GM21786 (cell line): ENCODE results near the gene NR6A1.

ENCODE experiments used
- ATAC-seq: cut with Tn5 transposase; IDR thresholded peaks from one replicate; pipeline ENCODE4 v1.9.1; 2021; ENCODE audit not compliant: unreplicated experiment

Gene NR6A1

DNA sequence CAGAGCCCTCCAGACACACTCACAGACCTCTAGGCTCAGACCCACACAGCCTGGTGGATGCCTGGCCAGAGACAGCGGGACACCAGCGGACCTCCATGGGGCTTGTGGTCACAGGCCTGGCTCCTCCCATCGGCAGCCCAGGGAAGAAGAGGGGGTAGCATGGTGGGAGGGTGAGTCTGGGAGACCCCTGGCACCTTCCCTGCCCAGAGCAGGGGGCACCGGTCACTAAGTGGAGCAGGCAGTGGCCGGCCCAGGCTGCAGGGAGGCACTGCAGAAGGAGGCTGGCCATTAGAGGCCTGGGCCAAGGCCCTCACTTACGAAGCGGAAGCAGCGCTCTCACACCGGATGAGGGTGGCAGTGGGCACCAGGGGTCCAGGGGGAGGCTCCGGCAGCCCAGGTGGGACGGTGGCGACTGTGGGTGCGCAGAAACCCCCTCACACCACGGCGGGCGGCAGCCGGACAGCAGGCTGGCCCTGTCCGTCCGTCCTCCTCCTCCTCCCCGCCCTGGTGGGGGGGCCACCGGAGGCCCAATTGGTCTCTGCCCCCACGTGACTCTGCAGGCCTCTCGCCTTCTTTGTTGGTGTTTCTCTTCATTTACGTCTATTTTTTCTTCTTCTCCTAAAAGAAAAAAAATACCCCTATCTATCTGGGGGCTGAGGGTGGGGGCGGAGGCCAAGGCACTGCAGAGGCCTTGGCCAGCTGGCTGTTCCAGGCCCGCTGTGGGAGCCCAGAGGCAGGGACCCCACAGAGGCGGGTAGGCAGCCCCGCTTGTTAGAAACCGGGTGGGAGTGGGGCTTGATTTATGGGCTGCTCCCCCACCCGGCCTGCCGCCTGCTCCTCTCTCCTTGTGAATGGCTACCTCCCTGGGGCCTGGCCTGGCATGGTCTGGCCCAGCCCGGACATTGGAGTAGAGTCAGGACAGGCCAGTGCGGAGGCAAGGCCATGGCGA, 263.9 kb downstream of the NR6A1 start, which contains the start of gene NR5A1:
Gene NR5A1 (minus strand): TSS at position 469 of the 949 bp plus-strand sequence. CDS start 4,004 bp downstream, outside the sequence.
- no peak for ATAC-seq

DNA sequence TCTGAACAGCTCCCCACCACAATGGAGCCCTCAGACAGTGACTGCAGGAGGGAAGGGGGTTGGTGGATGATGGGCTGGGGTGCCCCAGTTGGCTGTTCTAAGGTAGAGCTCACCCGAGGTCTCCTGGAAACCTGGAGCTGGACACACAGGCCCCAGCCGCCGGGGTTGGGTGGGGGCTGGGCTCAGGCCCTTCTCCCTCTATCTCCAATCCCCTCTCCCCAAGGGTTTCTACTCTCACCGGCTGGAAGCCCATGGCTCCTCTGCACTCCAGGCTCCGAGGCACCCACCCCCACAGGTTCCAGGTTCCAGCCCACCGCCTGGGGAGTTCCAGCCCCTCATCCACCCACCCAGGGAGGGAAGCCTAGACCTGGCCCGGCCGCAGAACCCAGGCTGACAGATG, 264.7 kb downstream of the NR6A1 start:
- no peak for ATAC-seq

DNA sequence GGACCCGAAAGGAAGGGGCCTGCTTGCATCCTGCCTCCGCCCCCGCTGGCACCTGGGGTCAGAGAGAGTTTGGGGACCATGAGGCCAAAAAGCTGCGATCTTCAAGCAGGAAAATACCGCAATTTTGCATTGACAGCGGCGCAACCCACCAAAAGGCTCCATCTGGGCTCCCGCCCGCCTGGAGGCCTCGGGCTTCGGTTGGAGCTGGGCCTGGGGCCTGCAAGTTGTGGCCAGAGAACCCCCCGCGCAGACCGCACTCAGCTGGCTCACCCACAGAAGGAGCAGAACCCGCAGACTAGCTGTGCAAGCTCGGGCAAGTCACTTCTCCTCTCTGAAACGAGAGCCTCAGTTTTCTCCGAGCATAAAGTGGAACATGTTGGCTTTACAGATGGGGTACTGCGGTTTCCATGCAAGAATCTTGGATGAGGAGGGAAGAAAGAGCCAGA, 265.2 kb downstream of the NR6A1 start:
- no peak for ATAC-seq

DNA sequence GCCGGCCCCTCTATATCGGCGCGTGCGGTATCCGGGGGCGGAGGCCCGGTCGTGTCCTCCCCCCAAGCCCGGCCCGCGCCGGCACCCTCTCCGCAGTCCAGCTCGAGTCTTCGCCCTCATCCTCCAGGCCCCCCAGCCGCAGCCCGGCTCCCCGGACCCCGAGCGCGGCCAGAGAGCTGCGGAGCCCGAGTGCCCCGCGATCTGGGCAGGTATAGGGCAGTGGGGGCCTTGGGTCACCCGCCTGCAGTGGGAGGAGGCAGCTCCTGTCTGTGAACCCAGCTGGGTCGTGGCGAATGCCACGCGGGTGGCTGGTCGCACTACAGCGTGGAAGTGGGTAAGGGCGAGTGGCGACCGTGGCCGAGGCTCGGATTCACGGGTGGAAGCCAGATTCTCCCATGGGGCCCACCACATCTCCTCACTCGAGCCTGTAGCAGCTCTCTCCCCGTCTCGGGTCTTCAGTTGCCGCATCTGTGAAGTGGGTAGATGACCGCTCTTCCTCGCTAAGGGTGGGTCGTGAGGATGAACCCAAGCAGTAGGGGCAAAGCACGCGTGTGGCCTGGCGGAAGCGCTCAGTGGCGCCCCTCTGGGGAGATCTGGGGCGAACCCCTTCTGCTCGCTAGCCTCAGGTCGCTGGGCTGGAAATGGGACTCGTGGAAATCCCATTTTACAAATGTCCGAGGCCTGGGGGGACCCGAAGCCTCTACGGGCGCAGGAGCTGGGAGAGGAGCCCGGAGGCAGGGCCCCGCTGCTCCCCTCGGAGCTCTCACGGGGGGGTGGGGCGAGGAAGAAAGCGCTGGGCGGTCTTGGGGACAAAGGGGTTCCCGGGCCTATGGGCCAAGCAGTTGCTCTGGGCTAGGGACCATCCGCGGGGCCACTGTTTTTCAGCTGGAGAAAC, 265.9 kb downstream of the NR6A1 start:
- ATAC-seq = no peak

DNA sequence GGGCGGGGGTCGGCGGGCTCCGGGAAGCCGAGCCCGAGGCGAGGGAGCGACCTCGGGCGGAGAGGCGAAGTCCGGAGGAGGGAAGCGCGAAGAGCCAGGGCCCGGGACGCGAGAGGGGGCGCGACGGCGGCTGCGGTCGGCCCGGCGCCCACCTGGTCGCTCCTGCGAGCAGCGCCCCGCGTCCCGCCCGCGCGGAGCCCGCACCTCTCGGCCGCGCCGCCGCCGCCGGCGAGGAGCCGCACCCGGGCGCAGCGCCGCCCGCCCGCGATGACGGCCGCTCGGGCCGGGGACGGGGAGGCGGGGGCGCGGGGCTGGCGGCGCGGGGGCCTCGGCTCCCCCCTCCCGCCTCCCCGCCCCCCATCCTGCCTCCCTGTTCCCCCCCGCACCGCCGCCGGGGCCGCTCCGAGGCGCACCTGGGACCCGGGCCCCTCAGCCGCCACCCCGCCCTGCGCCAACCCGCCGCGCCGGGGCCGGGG, 266.5 kb downstream of the NR6A1 start:
- no peak for ATAC-seq

DNA sequence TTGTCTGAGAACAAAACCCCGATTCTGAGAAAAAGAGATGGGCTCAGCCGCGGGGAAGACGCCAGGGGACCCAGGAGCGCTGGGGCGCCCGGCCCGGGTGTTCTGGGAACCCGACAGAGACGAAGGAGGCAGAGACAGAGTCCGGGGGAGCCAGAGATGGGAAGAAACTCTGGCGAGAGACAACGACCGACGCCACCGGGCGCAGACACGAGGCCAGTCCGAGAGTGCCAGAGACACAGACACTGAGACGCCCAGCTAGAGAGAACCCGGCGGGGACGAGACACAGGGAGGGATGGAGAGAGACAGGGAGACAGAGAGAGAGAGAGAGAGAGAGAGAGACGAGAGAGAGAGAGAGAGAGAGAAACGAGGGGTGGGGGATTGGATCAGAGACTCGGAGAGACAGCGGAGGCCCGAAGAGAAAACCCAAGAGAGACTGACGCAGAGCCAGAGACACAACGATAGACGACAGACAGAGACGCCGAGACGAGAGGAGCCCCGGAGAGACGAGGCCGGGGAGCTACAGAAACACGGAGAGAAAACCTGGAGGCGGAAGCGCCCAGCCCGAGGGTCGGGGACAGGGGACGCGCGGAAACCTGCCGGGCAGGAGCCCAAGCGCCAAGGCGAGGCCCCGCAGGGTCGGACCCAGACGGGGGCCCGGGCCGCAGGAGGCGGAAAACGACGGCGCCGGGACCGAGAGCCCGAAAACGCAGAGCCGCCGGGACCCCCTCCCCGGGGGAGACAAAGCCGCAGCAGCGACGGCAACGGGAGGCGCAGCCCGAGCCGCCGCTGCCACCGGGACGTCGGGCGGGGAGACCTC, 267.2 kb downstream of the NR6A1 start:
- ATAC-seq = no peak

DNA sequence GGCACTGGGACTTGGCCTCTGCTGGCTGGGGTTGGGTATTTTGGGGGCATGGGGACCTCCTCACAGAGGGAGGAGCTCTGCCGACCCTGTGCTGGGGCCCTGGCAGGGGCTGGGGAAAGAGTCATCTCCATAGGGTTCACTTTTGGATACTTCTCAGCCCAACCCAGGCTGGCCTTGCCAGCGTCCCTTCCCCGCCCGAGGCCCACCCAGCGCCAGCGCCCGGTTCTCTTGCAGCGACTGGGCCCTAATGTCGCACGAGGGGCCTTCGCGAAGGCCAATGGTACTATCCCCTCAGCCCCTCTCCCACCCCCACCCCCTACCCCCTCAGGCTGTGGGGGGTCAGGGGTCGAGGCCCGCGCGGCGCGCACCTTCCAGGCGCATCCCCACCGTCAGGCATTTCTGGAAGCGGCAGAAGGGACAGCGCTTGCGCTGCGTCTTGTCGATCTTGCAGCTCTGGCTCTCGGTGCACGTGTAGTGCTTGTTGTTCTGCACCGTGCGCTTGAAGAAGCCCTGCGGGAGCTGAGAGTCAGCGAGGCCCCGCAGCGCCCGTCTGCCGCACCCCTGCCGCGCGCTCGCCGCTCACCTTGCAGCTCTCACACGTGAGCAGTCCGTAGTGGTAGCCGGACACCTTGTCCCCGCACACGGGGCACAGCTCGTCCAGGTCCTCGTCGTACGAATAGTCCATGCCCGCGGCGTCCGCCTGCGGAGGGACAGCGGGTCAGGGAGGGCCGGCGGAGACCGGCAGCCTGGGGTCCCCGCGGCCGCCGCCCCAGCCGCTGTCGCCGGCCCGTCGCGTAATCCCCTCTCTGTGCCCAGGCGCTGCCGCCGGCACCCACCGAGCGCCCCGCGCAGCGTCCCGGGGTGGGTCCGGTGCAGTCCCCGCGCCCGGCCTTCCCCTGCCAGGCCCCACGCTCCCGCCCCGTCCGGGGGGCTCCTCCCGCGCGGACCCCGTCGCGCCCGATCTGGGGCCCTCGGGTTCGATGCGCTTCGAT, 268.1 kb downstream of the NR6A1 start:
- ATAC-seq = no peak

DNA sequence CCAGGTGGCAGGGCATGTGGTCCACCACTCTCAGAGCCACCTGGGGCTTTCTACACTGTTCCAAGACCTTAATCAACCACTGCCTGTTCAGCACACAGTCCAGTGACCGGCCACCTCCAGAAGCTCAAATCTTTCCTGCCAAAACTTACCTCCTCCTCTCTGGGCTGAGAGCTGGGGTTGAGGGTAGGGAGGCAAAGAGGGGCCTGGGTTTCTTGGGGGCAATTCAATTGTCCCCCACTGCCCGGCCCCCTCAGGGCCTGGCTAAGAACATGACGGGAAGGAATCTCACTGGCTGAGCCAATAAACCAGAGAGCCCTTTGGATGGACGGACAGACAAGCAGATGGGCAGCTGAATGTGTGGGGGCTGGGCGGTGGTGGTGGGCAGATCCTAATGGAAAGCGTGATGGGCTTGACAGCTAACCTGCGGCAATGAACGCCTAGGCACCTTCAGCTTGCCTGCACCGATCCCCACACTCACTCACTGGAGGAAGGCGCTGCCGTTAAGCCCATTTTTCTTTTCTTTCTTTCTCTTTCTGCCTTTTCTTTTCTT, 269.3 kb downstream of the NR6A1 start:
- no peak for ATAC-seq

DNA sequence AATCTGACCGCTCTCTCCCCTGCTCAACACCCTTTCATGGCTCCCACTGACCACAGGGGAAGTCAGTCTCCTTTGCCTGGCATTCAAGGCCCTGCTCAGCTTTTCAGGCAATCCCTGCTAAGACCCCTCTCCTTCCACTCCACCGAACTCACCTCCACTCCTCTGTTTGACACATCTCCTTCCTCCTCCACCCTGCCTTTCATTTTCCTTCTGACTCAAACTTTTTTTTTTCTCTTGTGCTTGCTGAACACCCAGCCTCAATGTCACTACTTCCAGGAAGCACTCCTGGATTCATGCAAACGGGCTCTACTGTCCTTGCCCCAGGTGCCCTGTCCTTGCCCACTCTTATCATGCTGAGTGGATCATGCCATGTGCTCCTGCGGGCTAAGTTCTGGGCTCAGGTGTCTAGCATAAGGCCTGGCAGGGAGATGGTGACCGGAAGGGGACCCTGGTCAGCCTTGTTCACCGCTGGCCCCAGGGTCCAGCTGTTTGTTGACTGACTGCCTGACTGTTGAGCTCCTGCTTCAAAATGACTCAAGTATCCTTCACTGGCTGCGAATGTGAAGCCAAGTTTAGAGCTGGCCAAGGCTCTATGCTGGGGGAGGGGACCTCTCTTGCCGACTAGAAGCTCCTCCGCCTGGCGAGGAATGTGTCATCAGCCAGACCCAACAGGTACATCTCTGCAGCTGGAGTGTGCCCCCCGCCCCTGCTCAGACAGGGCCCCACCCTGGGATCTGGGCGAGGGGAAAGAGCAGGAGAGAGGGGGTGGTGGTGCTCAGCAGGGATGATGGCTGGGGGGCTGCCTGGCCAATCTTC, 270.1 kb downstream of the NR6A1 start:
- ATAC-seq = no peak

DNA sequence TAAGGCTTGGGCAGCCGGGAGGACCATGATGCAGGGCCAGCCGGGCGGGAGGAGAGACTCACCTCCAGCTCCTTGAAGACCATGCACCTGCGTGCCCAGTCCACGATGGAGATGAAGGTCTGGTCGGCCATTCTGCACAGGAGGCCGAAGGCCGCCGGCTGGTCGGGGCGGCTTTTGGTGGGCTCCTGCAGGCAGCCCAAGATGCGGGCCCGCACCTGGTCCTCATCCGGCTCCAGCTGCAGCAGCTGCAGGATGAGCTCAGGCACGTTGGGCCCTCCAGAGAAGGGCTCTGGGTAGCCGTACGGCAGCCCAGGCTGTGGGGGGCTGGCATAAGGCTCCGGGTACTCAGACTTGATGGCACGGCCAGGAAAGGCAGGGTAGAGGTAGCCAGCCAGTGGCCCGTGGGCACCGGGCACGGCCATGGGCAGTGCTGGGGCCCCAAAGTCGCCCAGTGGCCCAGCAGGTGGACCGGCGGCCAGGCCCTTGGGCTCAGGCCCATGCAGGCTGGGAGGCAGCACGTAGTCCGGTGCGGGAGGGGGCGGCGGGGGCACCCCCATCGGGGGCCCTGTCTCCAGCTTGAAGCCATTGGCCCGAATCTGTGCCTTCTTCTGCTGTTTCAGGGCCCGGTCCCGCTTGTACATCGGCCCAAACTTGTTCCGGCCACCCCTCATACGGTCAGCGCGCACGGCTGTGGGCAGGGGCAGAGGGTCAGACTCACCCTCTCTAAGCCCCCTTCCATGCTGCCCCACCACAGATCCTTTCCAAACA, 270.9 kb downstream of the NR6A1 start:
- ATAC-seq = no peak

DNA sequence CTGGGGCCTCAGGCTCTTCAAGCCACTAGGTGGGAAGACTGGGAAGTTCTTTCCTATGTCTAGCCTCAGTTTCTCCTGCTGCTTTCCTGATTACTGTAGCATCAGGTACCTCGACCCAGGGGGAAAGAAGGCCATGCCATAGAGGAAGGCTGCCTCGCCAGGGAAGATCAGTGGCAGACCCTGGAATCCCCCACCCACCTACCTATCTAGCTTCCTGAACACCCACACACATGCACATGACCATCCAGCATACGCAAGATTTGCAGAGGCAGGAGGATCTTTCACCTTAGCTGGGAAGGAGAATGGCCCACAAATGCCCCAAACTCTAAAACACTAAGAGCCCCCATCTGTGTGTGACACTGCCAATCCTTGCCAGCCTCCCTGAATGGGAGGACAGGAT, 271.9 kb downstream of the NR6A1 start:
- ATAC-seq = no peak

DNA sequence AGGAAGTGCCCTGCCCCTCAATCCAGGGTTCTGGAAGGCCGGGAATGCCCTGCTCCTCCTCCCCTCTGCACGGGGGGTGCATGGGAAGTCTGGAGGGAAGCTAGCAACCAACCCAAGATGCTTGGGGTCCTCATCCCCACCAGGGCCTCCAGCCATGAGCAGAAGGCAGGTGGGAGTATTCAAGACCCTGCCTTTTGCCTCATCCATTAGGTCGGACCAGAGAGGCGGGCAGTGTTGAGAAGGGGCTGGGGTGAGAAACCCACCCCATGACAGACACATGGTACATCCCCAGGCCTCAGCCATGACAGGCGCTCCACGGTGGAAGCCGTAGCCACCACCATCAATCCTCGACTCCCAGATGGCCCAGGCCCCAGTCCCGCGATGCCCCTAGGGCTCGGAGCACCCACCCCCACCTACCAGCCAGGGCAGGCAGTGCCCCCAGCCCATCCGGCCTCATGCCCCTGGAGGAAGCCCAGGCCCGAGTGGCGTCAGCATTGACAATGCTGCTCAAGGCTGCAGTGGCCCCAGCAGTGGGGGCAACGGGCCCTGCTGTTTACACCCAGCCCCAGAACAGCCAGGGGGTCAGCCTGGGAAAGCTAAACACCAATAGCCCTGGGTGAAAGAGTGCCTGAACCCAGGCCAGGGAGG, 272.5 kb downstream of the NR6A1 start:
- no peak for ATAC-seq

DNA sequence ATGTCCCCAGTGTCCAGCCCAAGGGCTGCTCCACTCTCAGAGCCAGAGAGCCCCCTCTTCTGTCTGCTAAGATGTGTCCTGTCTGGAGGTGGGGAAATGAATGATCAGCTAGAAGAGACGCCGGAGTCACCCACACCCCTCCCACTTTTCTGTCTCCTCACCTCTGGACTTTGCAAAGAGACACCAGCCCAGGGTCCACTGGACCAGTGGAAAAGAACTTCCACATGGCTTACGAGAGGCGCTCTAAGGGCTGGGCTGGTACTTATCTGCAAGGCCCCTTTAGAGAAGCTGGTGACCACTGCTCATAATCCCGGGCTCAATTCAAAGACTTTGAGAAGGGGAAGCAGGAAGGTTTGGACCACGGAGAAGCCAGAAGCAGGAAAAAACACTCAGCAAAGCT, 273.1 kb downstream of the NR6A1 start:
- no peak for ATAC-seq

DNA sequence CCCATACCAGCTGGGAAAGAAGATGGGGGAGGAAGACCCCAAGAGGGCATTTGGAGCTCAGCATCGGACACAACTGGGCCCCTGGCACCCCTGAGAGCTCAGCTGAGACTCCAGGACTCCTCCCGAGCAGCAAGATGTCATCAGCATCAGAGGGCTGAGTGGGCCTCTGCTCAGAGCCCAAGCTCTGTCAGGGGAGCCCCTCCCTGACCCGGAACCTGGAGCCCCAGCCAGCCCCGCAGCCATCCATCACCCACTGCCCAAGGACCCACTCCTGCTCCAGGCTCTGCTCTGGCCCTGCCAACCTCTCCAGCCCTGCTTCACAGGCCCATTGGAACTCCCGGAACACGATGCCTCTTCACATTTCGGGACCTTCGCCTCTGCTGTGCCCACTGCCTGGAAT, 273.7 kb downstream of the NR6A1 start:
- ATAC-seq = no peak

DNA sequence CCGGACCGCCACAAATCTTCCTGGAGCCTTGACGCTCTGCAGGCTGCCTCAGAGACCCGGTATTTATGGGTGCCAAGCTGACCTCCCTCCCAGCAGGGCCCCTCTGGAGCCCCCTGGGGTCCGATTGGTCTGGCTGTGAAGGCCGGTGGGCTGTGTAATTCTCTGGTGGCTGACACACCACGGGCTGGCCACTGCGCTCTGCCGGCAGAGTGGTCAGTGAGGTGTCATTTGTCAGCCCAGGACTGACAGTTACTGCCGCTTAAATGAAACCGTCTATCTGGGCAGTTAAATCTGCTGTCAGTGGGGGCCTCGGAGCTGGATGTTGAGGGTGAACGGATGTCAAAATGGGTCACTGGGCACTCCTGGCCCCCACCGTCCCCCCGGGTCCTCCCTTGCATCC, 274.6 kb downstream of the NR6A1 start:
- ATAC-seq = no peak

DNA sequence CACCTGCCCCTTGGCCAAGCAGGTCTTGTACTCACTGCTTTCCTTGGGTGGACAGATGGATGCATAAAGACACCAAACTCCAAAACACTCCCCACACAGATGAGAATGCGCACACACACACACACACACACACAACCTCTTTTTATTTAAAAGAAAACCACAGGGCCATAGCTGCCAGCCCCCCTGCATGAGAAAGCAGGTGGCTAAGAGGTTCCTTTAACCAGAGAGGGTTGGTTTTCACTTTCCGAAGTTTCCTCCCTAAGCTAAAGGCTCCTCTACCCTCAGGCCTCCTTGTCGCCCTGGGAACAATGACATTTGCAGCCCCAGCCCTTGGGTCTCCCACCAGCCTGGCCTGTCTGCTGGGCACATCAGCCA, 275.0 kb downstream of the NR6A1 start:
- ATAC-seq = no peak
